Measurements from ENCODE around the gene TSPOAP1. TPM values are rescaled to one million over a fixed set of nuclear protein-coding genes. Genes with fewer than 3 reads are reported as not detected.

TSPOAP1 gene
- total RNA-seq, 1 donor from 2014 or later = 39.7 TPM

GRCh38 chr17:58334661-58335060 is 6.1 kb upstream of the TSPOAP1 start:
- Mint-ChIP-seq H3K4me1 (ENCODE audit: low read depth, unreplicated experiment) (peaks cover 28% of the 10 kb centered on the region), H3K9me3 (ENCODE audit: unreplicated experiment) (peaks cover 8% of the 10 kb centered on the region), H3K36me3 (ENCODE audit: unreplicated experiment) (no peaks in the 10 kb centered on the region), H3K27me3 (ENCODE audit: unreplicated experiment) (peaks cover 6% of the 10 kb centered on the region), H3K4me3 (ENCODE audit: unreplicated experiment) (no peak overlapping the region), H3K27ac (ENCODE audit: unreplicated experiment) (no peak overlapping the region)
- DNase-seq = no peak
- TF ChIP-seq CTCF (IDR thresholded peaks at IDR 0.05; ENCODE audit: partially characterized antibody, unreplicated experiment) = no peak

GRCh38 chr17:58334256-58334655 is 5.7 kb upstream of the TSPOAP1 start:
- Mint-ChIP-seq H3K27ac (ENCODE audit: unreplicated experiment) (no peak overlapping the region), H3K4me3 (ENCODE audit: unreplicated experiment) (no peak overlapping the region), H3K9me3 (ENCODE audit: unreplicated experiment) (peaks cover 8% of the 10 kb centered on the region), H3K36me3 (ENCODE audit: unreplicated experiment) (no peaks in the 10 kb centered on the region), H3K4me1 (ENCODE audit: low read depth, unreplicated experiment) (peaks cover 32% of the 10 kb centered on the region), H3K27me3 (ENCODE audit: unreplicated experiment) (peaks cover 6% of the 10 kb centered on the region)
- DNase-seq = no peak
- TF ChIP-seq CTCF (IDR thresholded peaks at IDR 0.05; ENCODE audit: partially characterized antibody, unreplicated experiment) = no peak

- Mint-ChIP-seq H3K27me3 (ENCODE audit: unreplicated experiment) (peaks cover 6% of the 10 kb centered on the region), H3K4me3 (ENCODE audit: unreplicated experiment) (no peak overlapping the region), H3K9me3 (ENCODE audit: unreplicated experiment) (peaks cover 8% of the 10 kb centered on the region), H3K27ac (ENCODE audit: unreplicated experiment) (no peak overlapping the region), H3K36me3 (ENCODE audit: unreplicated experiment) (no peaks in the 10 kb centered on the region), H3K4me1 (ENCODE audit: low read depth, unreplicated experiment) (peaks cover 32% of the 10 kb centered on the region)
- no peak for TF ChIP-seq CTCF (IDR thresholded peaks at IDR 0.05; ENCODE audit: partially characterized antibody, unreplicated experiment)
- no peak for DNase-seq
These were observed 5.2 kb upstream of the TSPOAP1 start for GRCh38 chr17:58333736-58334207.

- no peak for TF ChIP-seq CTCF (IDR thresholded peaks at IDR 0.05; ENCODE audit: partially characterized antibody, unreplicated experiment)
- Mint-ChIP-seq H3K9me3 (ENCODE audit: unreplicated experiment) (peaks cover 11% of the 10 kb centered on the region), H3K36me3 (ENCODE audit: unreplicated experiment) (no peaks in the 10 kb centered on the region), H3K4me3 (ENCODE audit: unreplicated experiment) (no peak overlapping the region), H3K27me3 (ENCODE audit: unreplicated experiment) (peaks cover 9% of the 10 kb centered on the region), H3K4me1 (ENCODE audit: low read depth, unreplicated experiment) (peaks cover 34% of the 10 kb centered on the region), H3K27ac (ENCODE audit: unreplicated experiment) (no peak overlapping the region)
- no peak for DNase-seq
These were observed 4.5 kb upstream of the TSPOAP1 start for GRCh38 chr17:58332778-58333735.

Measured in glutamatergic neuron (in vitro differentiated cells).